Muscle of leg (tissue), 11 donors: ENCODE measurements around the gene CAPN1. TPM values are rescaled to one million over a fixed set of nuclear protein-coding genes. Genes with fewer than 3 reads are reported as not detected.

Experiments used
- DNase-seq: peaks from one replicate; pipeline ENCODE4 v3.0.0; 2013
- H3K27ac ChIP-seq: one replicate; pipeline ENCODE4 v1.5.1; 2013; ENCODE audit warnings: mild to moderate bottlenecking, low read length, control low read depth
- H3K27me3 ChIP-seq: one replicate; pipeline ENCODE4 v1.6.1; 2013; ENCODE audit warnings: low read length; ENCODE audit not compliant: control insufficient read depth, insufficient read depth
- H3K36me3 ChIP-seq: one replicate; pipeline ENCODE4 v1.6.1; 2013; ENCODE audit warnings: low read length; ENCODE audit not compliant: control insufficient read depth, insufficient read depth
- H3K4me1 ChIP-seq: one replicate; pipeline ENCODE4 v1.6.1; 2013; ENCODE audit warnings: low read length; ENCODE audit not compliant: control insufficient read depth, insufficient read depth
- H3K4me3 ChIP-seq: one replicate; pipeline ENCODE4 v1.5.1; 2013; ENCODE audit warnings: low read length, control low read depth
- H3K9me3 ChIP-seq: replicated peaks from 2 replicates; pipeline ENCODE4 v1.6.1; 2013; ENCODE audit warnings: low read depth, low read length; ENCODE audit not compliant: control insufficient read depth
- WGBS: methylation state at CpG from one replicate; pipeline ENCODE4 v1.1.5; 2013; ENCODE audit warnings: missing lambda C conversion rate; ENCODE audit not compliant: insufficient coverage; 5-methylcytosine and 5-hydroxymethylcytosine counted together
- polyA plus RNA-seq, 8 donors: library from polyadenylated mRNA; unstranded; fragments of 120-200 nt; gene quantifications; one replicate each; pipeline versions ENCODE4 v1.2.1 to v1.2.3, GENCODE V29; 2013; ENCODE audit warnings: inconsistent platforms in 1 of 8, low replicate concordance in 1 of 8; ENCODE audit not compliant: insufficient read length in 8 of 8, insufficient read depth in 1 of 8
- total RNA-seq: library from RNA; stranded (reverse); fragments of 120-200 nt; gene quantifications from one replicate; pipeline ENCODE4 v1.2.4, GENCODE V29; 2013

Gene CAPN1
- total and polyA plus RNA-seq, 9 donors = 46.7 to 90.2 (median 78.8) TPM

DNA sequence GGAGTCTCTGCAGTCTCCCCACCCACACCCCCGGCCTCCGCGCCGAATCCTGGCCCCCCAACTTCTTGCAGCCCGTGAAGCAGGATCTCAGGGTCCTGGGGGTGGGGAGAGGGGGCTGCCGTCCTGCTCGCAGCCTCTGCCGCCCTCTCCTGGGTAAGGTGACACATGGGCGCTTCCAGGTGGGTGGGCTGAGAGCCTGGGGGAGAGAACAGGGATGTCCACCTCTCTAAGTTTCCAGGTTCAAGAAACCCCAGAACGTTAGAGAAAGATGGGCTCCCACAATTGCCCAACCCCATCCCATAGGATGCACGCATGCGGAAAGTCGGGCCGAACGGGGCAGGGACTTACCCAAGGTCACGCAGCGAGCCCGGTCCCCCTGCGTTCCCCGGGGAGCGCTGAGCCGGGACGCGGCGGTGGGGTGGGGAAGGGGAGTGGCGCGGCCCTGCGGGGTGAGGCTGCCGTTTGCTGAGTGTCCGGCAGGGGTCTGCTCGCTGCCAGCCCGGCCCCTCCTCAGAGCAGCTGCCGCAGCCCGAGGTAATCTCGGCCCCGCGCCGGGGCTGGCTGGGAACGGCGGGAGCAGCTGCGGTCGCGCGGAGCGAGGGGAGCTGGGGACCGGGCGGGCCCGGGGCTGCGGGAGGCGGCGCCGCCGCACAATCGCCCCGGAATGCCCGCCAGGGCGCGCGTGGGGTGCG, 705 bp upstream of the CAPN1 start:
- peak; percentile 83 for DNase-seq
- H3K36me3 ChIP-seq = peaks cover 27% of the 10 kb centered on the region
- peaks cover 21% of the 10 kb centered on the region for H3K4me1 ChIP-seq
- H3K27me3 ChIP-seq = no peaks in the 10 kb centered on the region
- H3K4me3 ChIP-seq = peak overlapping the region; percentile 67
- no peaks in the 10 kb centered on the region for H3K9me3 ChIP-seq
- under 1% methylated on average over 35 of the region's 60 CpGs for WGBS
- H3K27ac ChIP-seq = peak overlapping the region; percentile 87

DNA sequence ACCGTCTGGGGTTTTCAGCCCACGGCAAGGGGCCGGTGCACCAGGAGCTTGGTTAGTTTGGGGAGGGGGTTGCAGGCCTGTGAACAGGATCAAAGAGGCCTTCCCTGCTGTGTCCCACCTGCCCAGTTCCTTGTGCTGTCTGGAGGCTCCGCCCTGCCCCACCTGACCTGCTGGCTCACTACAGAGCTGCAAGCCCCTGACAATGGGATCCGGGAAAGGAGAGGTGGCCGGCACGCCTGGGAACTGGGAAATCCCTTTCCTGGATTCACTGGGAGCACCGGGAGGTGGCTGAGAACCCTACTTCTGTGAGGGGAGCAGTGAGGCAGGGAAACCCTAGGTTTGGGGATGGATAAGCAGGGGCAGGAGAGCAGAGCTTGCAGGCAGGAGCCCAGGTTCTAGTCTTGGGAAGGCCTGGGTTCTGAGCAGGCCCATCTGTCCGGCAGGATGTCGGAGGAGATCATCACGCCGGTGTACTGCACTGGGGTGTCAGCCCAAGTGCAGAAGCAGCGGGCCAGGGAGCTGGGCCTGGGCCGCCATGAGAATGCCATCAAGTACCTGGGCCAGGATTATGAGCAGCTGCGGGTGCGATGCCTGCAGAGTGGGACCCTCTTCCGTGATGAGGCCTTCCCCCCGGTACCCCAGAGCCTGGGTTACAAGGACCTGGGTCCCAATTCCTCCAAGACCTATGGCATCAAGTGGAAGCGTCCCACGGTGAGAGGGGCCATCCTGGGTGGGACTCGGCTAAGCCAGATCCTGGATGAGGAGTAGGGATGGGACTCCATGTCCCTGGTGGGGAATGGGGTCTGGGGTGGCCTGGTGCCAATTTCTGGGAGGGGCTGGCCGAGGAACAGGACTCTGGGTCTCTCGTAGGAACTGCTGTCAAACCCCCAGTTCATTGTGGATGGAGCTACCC, 786 bp downstream of the CAPN1 start:
- WGBS = 32% methylated on average over 22 of the region's 23 CpGs
- Histone ChIP-seq H3K27ac (peak overlapping the region; percentile 90), H3K9me3 (no peaks in the 10 kb centered on the region), H3K4me3 (peak overlapping the region; percentile 67), H3K27me3 (no peaks in the 10 kb centered on the region), H3K36me3 (peaks cover 41% of the 10 kb centered on the region), H3K4me1 (peaks cover 21% of the 10 kb centered on the region)
- DNase-seq = peak; percentile 52

DNA sequence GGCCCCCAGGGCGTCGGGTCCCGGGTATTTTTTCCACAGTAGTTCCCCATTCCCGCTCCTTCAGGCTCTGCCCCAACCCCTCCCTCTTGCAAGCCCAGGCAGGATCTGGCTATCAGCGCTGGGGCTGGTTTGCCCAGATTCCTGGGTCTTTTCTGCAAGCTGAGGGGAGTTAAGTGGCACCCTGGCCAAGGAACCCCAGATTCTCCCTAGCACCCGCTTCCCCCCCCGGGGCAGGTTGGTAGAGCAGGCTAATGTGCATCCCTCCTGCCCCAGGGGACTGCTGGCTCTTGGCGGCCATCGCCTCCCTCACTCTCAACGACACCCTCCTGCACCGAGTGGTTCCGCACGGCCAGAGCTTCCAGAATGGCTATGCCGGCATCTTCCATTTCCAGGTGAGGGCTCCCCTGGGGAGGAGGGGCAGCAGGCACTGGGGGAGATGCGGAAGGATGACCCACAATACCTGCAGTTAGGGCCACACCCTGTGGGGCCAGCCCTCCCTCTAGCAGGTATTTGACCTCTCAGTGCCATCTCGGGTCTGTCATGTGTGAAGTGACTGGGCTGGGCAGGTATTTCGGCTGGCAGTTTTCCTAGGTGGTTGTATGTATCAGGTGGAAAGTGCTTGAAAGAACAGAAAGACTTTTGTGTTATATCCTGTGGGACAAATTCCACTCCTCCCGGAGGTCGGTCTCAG, 1.6 kb downstream of the CAPN1 start:
- 72% methylated on average over 14 of the region's 19 CpGs for WGBS
- Histone ChIP-seq H3K27ac (no peak overlapping the region), H3K4me3 (no peak overlapping the region), H3K9me3 (no peaks in the 10 kb centered on the region), H3K36me3 (peaks cover 48% of the 10 kb centered on the region), H3K27me3 (no peaks in the 10 kb centered on the region), H3K4me1 (peaks cover 21% of the 10 kb centered on the region)
- no peak for DNase-seq

DNA sequence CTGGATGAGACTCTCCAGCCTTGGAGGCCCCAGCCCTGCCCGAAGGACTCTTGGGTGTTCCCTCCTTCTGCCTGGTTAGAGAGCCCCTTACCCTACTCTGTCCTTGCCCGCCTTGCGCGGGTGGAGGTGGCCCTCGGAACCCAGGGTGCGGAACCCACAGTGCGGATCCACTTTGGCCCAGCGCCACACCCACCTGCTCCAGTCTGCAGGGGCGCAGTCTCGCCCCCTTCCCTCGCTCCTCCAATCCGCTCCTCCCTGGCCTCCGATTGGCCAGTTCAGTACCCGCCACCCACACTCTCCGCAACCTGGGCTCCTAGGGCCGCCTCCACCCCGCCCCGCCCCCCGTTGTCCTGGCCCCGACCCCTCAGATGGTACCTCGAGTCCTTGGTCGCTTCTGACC, 2.4 kb downstream of the CAPN1 start:
- no peak for DNase-seq
- Histone ChIP-seq H3K4me1 (peaks cover 21% of the 10 kb centered on the region), H3K36me3 (peaks cover 56% of the 10 kb centered on the region), H3K4me3 (no peak overlapping the region), H3K27me3 (no peaks in the 10 kb centered on the region), H3K9me3 (no peaks in the 10 kb centered on the region), H3K27ac (no peak overlapping the region)
- WGBS = 58% methylated on average over 20 of the region's 22 CpGs

DNA sequence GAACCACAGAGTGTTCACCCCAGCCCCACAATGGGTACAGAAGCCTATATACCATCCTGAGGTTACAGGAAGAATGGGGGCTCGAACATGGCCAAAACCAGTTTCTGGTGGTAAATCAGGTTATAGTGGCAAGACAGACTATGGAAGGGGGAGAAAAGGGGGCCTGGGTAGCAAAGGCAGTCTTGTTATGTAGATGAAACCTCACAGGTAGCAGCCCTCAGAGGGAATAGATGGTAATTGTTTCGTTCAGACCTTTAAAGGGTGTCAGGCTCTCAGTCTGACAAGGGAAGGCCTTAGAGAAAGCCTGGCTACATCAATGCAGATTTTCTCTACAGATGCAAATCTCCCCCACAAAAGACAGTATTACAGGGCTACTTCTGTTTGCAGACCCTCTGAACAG, 3.4 kb downstream of the CAPN1 start:
- no CpG with 5 or more reads among the region's 2 CpGs for WGBS
- no peaks in the 10 kb centered on the region for H3K9me3 ChIP-seq
- no peak overlapping the region for H3K4me3 ChIP-seq
- H3K27ac ChIP-seq = no peak overlapping the region
- H3K27me3 ChIP-seq = no peaks in the 10 kb centered on the region
- DNase-seq = no peak
- peaks cover 66% of the 10 kb centered on the region for H3K36me3 ChIP-seq
- peaks cover 21% of the 10 kb centered on the region for H3K4me1 ChIP-seq

GRCh38 chr11:65185869-65186341, 4.2 kb downstream of the CAPN1 start:
- Histone ChIP-seq H3K4me3 (no peak overlapping the region), H3K27ac (no peak overlapping the region), H3K27me3 (no peaks in the 10 kb centered on the region), H3K9me3 (no peaks in the 10 kb centered on the region), H3K4me1 (peaks cover 15% of the 10 kb centered on the region), H3K36me3 (peaks cover 73% of the 10 kb centered on the region)
- DNase-seq = no peak
- WGBS = 85% methylated on average over 17 of the region's 18 CpGs

DNA sequence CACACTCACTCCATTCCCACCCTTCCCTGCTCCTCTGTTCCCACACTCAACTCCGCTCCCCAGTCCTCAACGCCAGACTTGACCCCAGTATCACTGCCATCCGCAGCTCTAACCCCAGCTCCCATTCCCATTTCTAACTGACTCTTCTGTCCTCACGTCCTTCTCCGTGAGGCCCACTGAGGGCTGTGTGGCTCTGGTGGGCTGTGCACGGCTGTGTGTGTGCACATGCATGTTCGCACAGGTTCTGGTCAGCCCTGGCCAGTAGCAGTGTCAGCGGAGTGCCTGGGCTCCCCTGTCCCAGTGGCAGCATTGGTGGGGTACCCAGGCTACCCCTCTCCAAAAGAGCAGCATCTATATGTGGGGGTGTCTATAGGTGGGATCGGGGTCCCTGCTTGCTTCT, 5.0 kb downstream of the CAPN1 start:
- Histone ChIP-seq H3K9me3 (no peaks in the 10 kb centered on the region), H3K4me3 (no peak overlapping the region), H3K27me3 (no peaks in the 10 kb centered on the region), H3K4me1 (peaks cover 13% of the 10 kb centered on the region), H3K27ac (no peak overlapping the region), H3K36me3 (peaks cover 73% of the 10 kb centered on the region)
- no peak for DNase-seq
- 90% methylated on average over 7 of the region's 9 CpGs for WGBS

DNA sequence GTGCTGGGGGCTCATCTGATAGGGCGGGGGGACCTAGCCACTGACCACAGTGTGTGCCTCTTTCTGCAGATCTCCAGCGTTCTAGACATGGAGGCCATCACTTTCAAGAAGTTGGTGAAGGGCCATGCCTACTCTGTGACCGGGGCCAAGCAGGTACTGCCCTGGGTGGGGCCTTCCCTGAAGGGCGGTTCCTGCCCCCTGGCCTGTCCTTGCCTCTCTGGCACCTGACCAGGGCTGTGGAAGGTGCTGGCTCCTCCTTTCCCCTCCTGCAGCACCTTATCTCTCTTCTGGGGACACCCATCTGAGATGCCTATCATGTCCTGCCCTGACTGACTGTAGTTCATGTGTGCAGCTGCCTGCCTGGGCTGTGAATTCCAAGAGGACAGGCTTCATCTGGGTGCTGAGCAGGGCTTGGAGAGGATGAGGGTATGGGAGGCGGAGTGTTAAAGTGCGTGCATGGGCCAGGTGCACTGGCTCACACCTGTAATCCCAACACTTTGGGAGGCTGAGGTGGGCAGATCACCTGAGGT, 5.5 kb downstream of the CAPN1 start:
- no peak for DNase-seq
- Histone ChIP-seq H3K27ac (no peak overlapping the region), H3K4me3 (no peak overlapping the region), H3K4me1 (peaks cover 12% of the 10 kb centered on the region), H3K9me3 (no peaks in the 10 kb centered on the region), H3K27me3 (no peaks in the 10 kb centered on the region), H3K36me3 (peaks cover 76% of the 10 kb centered on the region)
- 84% methylated on average over 4 of the region's 6 CpGs for WGBS

GRCh38 chr11:65187971-65188461, 6.3 kb downstream of the CAPN1 start:
- no peak overlapping the region for H3K27ac ChIP-seq
- peaks cover 4% of the 10 kb centered on the region for H3K4me1 ChIP-seq
- H3K36me3 ChIP-seq = peaks cover 73% of the 10 kb centered on the region
- WGBS = 94% methylated on average over 17 of the region's 20 CpGs
- no peak for DNase-seq
- H3K27me3 ChIP-seq = no peaks in the 10 kb centered on the region
- H3K9me3 ChIP-seq = no peaks in the 10 kb centered on the region
- H3K4me3 ChIP-seq = no peak overlapping the region
